NK-92 treated with Interleukin-12 subunit alpha and Interleukin-12 subunit beta, amount 100 ng/mL, for 24 hours (cell line): Measurements from ENCODE around the gene PBX3.
"Not testable (repeated sequence)": the region's sequence is repeated elsewhere in the genome, so short reads cannot be mapped to it uniquely, and the experiment has no call there.

Experiments
- DNase-seq: peaks from one replicate; lab custom pipeline; 2025; lab: John Stamatoyannopoulos, UW

Gene PBX3

DNA sequence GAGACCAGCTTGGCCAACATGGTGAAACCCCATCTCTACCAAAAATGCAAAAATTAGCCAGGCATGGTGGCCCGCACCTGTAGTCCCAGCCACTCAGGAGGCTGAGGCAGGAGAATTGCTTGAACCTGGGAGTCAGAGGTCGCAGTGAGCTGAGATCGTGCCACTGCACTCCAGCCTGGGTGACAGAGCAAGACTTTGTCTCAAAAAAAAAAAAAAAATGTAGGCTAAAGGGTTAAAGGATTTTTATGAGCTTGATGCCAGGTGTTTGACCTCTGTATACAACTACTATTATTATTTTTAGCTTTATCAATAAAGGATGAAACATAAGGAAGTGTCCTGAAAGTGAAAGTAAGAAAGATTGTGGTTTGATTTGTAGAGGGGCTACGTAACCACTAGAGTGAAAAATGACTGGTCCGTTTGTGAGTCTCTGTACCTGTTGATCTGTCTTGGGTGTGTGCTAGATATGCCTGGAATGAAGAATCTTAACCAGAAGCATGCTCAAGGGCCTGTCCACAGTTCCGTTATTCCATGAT, 76.8 kb downstream of the PBX3 start:
- not testable (repeated sequence) for DNase-seq

DNA sequence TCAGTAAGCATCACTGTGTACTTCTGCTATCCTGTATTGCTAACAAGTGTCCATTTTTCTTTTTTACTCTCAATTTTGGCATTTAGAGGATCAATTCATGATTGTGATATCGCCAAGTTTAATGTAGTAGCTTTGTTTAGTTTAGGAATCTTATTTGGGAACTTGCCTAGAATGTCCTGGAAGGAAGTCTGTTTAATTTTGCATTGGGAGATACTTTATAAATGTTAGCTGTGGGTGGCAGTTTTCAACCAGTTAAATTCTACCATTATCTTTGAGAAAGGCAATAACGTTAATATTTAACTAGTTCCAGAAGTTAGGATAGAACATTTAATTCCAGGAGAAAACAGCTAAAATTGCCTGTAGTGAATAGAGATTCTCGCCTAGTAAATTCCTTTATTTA, 78.6 kb downstream of the PBX3 start:
- DNase-seq, result no peak

GRCh38 chr9:125826850-125827249, 79.7 kb downstream of the PBX3 start:
- DNase-seq, result no peak

- DNase-seq, result no peak
Observed at GRCh38 chr9:125829743-125830142, 82.6 kb downstream of the PBX3 start.

GRCh38 chr9:125831054-125831453, 83.9 kb downstream of the PBX3 start:
- DNase-seq, result no peak

- DNase-seq, result no peak
Observed at GRCh38 chr9:125831616-125832015, 84.4 kb downstream of the PBX3 start.

DNA sequence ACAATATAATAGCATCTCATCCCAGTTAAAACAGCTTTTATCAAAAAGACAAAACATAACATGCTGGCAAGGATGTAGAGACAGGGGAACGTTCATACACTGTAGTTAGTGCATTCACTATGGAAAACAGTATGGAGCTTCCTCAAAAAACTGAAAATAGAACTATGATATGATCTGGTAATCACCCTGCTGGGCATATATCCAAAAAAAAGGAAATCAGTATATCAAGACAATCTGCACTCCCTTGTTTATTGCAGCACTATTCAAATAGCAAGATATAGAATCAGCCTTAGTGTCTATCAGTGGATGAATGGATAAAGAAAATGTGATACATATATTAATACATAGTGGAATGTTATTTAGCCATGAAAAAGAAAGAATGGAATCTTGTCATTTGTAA, 88.5 kb downstream of the PBX3 start:
- no peak for DNase-seq

GRCh38 chr9:125839317-125839716, 92.1 kb downstream of the PBX3 start:
- no peak for DNase-seq

GRCh38 chr9:125841444-125841843, 94.3 kb downstream of the PBX3 start:
- DNase-seq, result no peak

DNA sequence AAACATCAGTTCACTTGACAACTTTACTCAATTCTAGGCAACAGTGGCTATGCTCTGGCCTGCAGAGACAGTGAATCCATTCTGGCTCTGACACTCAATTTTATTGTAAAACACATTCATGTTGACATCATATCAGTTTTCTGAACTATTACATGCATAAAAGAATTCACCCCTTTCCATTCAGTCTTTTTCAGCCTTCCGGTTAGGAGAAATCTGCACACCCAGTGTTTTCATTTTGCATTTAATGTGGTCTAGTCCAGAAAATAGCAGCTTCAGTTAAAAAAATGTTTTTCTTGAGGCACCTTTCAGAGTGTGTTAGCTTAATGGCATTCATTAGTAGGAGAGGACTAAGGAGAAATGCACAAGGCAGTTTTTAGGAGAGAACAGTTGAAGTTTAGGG, 95.1 kb downstream of the PBX3 start:
- DNase-seq, result no peak

DNA sequence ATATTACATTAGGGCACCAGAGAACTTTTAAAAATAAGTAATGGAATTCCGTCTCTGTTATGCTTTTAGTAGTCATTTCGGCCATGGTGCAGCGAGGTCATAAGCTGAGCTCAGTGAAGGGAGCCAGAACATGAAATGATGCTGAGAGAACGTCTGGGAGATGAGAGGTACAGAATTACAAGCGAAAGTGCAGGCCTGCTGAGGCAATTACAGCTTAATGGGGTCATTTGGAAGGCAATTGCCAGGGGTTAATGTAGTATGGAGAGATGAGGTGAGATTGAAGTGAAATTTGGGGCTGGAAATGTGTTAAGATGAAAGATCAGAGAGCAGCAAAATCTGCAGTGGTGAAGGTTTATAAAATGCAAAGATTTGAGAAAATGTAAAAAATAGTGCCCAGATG, 96.5 kb downstream of the PBX3 start:
- DNase-seq, result no peak

- DNase-seq, result no peak
Observed at GRCh38 chr9:125844611-125845010, 97.4 kb downstream of the PBX3 start.

DNA sequence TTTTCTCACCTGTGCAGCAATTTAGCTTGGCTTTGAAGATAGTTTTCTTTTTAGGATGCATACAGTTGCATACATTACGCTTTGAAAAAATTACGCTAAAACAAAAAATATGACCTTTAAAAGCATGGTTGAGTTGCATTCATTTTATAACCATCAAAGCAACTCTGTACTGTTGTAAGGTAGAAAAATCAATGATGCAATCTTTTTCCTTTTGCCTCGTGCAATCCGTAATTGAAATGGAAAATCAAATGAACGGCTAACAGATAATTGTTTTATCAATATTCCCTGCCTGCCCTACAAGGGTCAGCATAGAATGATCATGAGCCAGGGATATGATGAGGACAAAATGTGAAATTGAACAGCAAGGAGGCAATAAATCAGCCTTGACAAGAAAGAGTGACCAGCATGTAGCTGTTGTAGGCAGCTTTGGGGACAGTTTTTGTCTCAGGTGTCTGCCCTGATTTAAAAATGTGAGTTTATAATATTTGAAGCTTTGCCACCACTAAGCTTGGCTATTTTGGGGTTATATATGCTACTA, 98.2 kb downstream of the PBX3 start:
- no peak for DNase-seq

- no peak for DNase-seq
Observed at GRCh38 chr9:125847735-125848134, 100.6 kb downstream of the PBX3 start.

GRCh38 chr9:125850106-125850632, 103.0 kb downstream of the PBX3 start:
- no peak for DNase-seq

- DNase-seq, result no peak
Observed at GRCh38 chr9:125850763-125851162, 103.6 kb downstream of the PBX3 start.

GRCh38 chr9:125851979-125852378, 104.8 kb downstream of the PBX3 start:
- no peak for DNase-seq

DNA sequence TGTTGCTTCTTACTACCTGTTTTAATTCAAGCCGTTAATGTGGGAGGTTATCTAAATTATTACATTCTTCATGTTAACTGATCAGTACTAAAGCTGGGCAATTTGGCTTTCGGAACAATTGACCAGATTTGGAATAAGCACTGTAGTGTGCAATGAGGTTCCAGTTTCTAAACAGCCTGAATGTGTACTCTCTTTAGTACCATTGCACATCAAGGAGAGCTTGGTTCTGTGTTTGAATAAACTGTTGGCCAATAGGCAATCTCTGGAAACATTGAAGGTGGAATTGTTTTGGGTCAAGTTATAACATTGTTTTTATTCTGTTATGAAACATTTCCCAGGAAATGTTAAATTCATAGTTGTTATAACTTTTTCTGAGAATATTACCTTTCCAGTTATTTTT, 105.2 kb downstream of the PBX3 start:
- no peak for DNase-seq

GRCh38 chr9:125854553-125855275, 107.5 kb downstream of the PBX3 start:
- no peak for DNase-seq

DNA sequence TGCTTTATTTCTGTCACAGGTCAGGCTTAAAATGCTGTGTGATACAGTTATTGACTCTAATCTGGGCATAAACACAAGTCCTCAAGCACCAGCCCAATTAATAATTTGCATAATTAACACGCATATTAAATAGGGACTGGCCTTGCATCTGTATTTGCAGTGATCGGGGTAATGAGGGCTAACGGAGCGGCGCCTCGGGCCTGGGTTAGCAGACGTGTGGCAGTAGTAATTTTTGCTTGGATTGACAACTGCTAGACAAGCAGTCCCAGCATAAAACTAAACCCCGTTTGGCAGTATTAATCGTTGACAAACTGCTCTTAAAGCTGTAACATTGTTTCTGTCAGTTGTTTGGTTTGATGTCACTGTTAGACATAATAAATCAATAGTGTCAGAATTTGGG, 109.2 kb downstream of the PBX3 start:
- no peak for DNase-seq

GRCh38 chr9:125861405-125862058, 114.4 kb downstream of the PBX3 start:
- DNase-seq, result no peak

GRCh38 chr9:125863923-125864322, 116.8 kb downstream of the PBX3 start:
- no peak for DNase-seq

DNA sequence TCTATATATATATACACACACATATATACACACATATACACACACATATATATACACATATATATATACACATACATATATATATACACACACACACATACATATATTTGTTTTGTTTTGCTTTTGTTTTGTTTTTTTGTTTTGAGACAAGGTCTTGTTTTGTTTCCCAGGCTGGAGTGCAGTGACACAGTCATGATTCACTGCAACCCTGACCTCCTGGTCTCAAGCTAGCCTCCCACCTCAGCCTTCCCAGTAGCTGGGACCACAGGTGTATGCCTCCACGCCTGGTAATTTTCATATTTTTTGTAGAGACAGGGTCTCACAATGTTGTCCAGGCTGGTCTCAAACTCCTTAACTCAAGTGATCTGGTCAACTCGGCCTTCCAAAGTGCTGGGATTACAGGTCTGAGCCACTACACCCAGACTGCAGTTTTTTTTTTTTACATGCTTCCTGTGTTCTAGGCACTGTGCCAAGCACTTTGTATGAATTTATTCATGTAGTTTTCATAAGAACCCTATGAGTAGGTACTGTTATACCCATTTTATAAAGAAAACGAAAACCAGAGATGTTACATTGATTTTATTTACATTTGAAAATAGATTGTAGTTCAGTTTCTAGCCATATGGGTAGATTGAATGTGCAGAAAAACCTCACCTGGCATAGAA, 120.7 kb downstream of the PBX3 start:
- DNase-seq, result no peak
